Ovary (tissue), 3 donors: ENCODE results near the gene TRRAP.

ENCODE experiments used
- CTCF ChIP-seq, 3 donors: fragments of 450-650 bp in 2 of 3; fragments of 200-600 bp in 1 of 3; IDR thresholded peaks; one replicate each; pipeline versions ENCODE4 v1.5.1 to v1.8.0; 2016 to 2022; ENCODE audit warnings: antibody characterized with exemption in 3 of 3, mild to moderate bottlenecking in 1 of 3
- EP300 ChIP-seq: sonication (generic); formaldehyde crosslinking; IDR thresholded peaks from one replicate; pipeline ENCODE4 v1.6.1; 2017; ENCODE audit warnings: antibody characterized with exemption
- donor health status: DM: no; HTN: no; CAD: no.

- no peak for TF ChIP-seq CTCF (IDR thresholded peaks at IDR 0.05)
- TF ChIP-seq EP300: no peak
Observed at GRCh38 chr7:99034932-99035722, 156.8 kb downstream of the TRRAP start.
